HepG2 (cell line): ENCODE measurements around the gene WDR20. TPM values are rescaled to one million over a fixed set of nuclear protein-coding genes. Genes with fewer than 3 reads are reported as not detected.
A peak's percentile ranks its signal among the peaks of the same experiment; 100 is the strongest.

ENCODE experiments used
- ATAC-seq: fragments of 200-7000 bp; cut with Tn5 transposase; 3 replicates; pipeline ENCODE4 v1.9.1; 2020; ENCODE audit warnings: mild to moderate bottlenecking, moderate library complexity
- BruUV-seq: library from RNA; stranded (reverse); fragments of 400-500 nt; replicated peaks from 2 replicates; lab custom pipeline; 2021; lab: Mats Ljungman, UMichigan
- CTCF ChIA-PET: fragments of 300-600 bp; formaldehyde crosslinking; extraction: SDS; loops from one replicate; lab custom pipeline; 2021; ENCODE audit warnings: low total read pairs, inconsistent platforms, low intra/inter-chr PET ratio; lab: Yijun Ruan, JAX
- POLR2A ChIA-PET: fragments of 350-600 bp; sonication (Branson Sonifier 250); formaldehyde crosslinking; loops from one replicate; lab custom pipeline; 2020; ENCODE audit warnings: antibody characterized with exemption, inconsistent platforms; lab: Yijun Ruan, JAX
- DNase-seq: peaks from one replicate; pipeline ENCODE4 v3.0.0-alpha.2; 2015; ENCODE audit warnings: low spot score
- FAIRE-seq: peaks from 3 replicates; lab custom pipeline; 2011; peaks lifted over from hg19 to GRCh38; lab: Jason Lieb, UNC
- H2AFZ ChIP-seq: one replicate; pipeline ENCODE4 v1.6.1; 2011; ENCODE audit warnings: low read length, inconsistent platforms
- H3K27ac ChIP-seq: fragments of 300-600 bp; 3 replicates; pipeline ENCODE4 v1.8.0; 2011; ENCODE audit warnings: mixed run types, mild to moderate bottlenecking, mixed read lengths, low read length, inconsistent platforms; ENCODE audit not compliant: insufficient read depth; ENCODE audit errors: extremely low read length
- H3K27me3 ChIP-seq, 2 experiments: fragments of 200-600 bp in 1 of 2; 2 replicates in 1 of 2; 3 replicates in 1 of 2; pipeline versions ENCODE4 v1.6.0 to v1.8.0; 2011; ENCODE audit warnings: low read length in 2 of 2, mild to moderate bottlenecking in 2 of 2, moderate library complexity in 2 of 2, inconsistent platforms in 1 of 2; ENCODE audit not compliant: insufficient read depth in 2 of 2, control insufficient read depth in 1 of 2
- H3K36me3 ChIP-seq, 2 experiments: fragments of 200-600 bp in 1 of 2; replicated peaks in 1 of 2; 2 replicates in 1 of 2; 3 replicates in 1 of 2; pipeline versions ENCODE4 v1.5.1 to v1.8.0; 2011; ENCODE audit warnings: low read length in 2 of 2, inconsistent platforms in 1 of 2; ENCODE audit not compliant: insufficient read depth in 2 of 2, control insufficient read depth in 1 of 2
- H3K4me1 ChIP-seq: 2 replicates; pipeline ENCODE4 v1.5.1; 2012; ENCODE audit warnings: low read length, inconsistent platforms; ENCODE audit not compliant: insufficient read depth
- H3K4me2 ChIP-seq: 2 replicates; pipeline ENCODE4 v1.6.0; 2011; ENCODE audit warnings: low read depth, low read length, inconsistent platforms
- H3K4me3 ChIP-seq, 3 experiments: fragments of 200-600 bp in 1 of 3; sonication (generic), shearing (Covaris generic) in 1 of 3; replicated peaks in 1 of 3; 2 replicates each; pipeline ENCODE4 v1.5.1; 2011 to 2016; ENCODE audit warnings: low read length in 3 of 3, inconsistent platforms in 2 of 3, low read depth in 2 of 3, mild to moderate bottlenecking in 2 of 3, control low read depth in 1 of 3, mixed read lengths in 1 of 3; ENCODE audit not compliant: insufficient read depth in 1 of 3
- H3K79me2 ChIP-seq: one replicate; pipeline ENCODE4 v1.6.1; 2011; ENCODE audit warnings: low read length, inconsistent platforms; ENCODE audit not compliant: insufficient read depth
- H3K9ac ChIP-seq: 2 replicates; pipeline ENCODE4 v1.6.0; 2011; ENCODE audit warnings: mild to moderate bottlenecking, low read depth, low read length, inconsistent platforms; ENCODE audit not compliant: insufficient read depth
- H3K9me3 ChIP-seq: 2 replicates; pipeline ENCODE4 v1.5.1; 2012; ENCODE audit warnings: mild to moderate bottlenecking, low read length
- H4K20me1 ChIP-seq: 2 replicates; pipeline ENCODE4 v1.6.0; 2011; ENCODE audit warnings: inconsistent platforms, mild to moderate bottlenecking, low read length, moderate library complexity; ENCODE audit not compliant: insufficient read depth
- BORCS8-MEF2B ChIP-seq: sonication (generic); formaldehyde crosslinking; IDR thresholded peaks from 2 replicates; pipeline ENCODE4 v1.8.0; 2022; ENCODE audit warnings: mild to moderate bottlenecking, missing genetic modification reagents
- HOXA5 ChIP-seq: sonication (generic); formaldehyde crosslinking; IDR thresholded peaks from 2 replicates; pipeline ENCODE4 v1.4.0; 2020; ENCODE audit warnings: missing genetic modification reagents
- REXO4 ChIP-seq: sonication (generic); formaldehyde crosslinking; IDR thresholded peaks from 2 replicates; pipeline ENCODE4 v1.8.0; 2022; ENCODE audit warnings: missing genetic modification reagents, mild to moderate bottlenecking, borderline replicate concordance
- SIX4 ChIP-seq: sonication (generic); formaldehyde crosslinking; IDR thresholded peaks from 2 replicates; pipeline ENCODE4 v1.4.0; 2020; ENCODE audit warnings: missing genetic modification reagents
- XBP1 ChIP-seq: sonication (generic); formaldehyde crosslinking; IDR thresholded peaks from 2 replicates; pipeline ENCODE4 v1.5.0; 2020; ENCODE audit warnings: missing genetic modification reagents
- ZBTB43 ChIP-seq: sonication (generic); formaldehyde crosslinking; conservative IDR thresholded peaks from 2 replicates; pipeline ENCODE4 v1.4.0; 2020; ENCODE audit warnings: missing genetic modification reagents
- ZNF761 ChIP-seq: sonication (generic); formaldehyde crosslinking; conservative IDR thresholded peaks from 2 replicates; pipeline ENCODE4 v1.4.0; 2020; ENCODE audit warnings: mild to moderate bottlenecking, missing genetic modification reagents
- WGBS: methylation state at CpG from one replicate; pipeline ENCODE4 v1.1.6; 2017; ENCODE audit warnings: low lambda C conversion rate; 5-methylcytosine and 5-hydroxymethylcytosine counted together
- in situ Hi-C: cut with HindIII; loops from 2 replicates; pipeline ENCODE4 v1.10.0; 2017; ENCODE audit warnings: low pct_unique_long_range_greater_than_20kb; ENCODE audit not compliant: extremely low pct_ligation_motif_present
- intact Hi-C: fragments of 100-400 bp; cut with micrococcal nuclease; formaldehyde crosslinking; loops from one replicate; pipeline ENCODE4 v1.10.0; 2022; ENCODE audit not compliant: unreplicated experiment
- polyA plus RNA-seq, 8 experiments: library from polyadenylated mRNA; depleted of rRNA in 3 of 8; stranded (reverse) in 7 of 8; unstranded in 1 of 8; fragments of >200 nt; fragmentation: Illumina TruSeq in 4 of 8; extraction: Trizol in 4 of 8; gene quantifications; 2 replicates each; pipeline versions ENCODE4 v1.2.1 to v1.2.3, GENCODE V29; 2011 to 2016; ENCODE audit warnings: low read depth in 4 of 8, missing spikeins in 1 of 8, mixed read lengths in 1 of 8; ENCODE audit not compliant: insufficient read depth in 1 of 8
- total RNA-seq, 5 experiments: library from RNA; depleted of rRNA; stranded (reverse); fragments of >200 nt; fragmentation: Illumina TruSeq; extraction: Trizol; gene quantifications; 2 replicates each; pipeline ENCODE4 v1.2.3, GENCODE V29; 2016; ENCODE audit warnings: low read depth in 1 of 5

Gene WDR20
- total and polyA plus RNA-seq, 2 of the 13 experiments (the other 11 are each of a cell fraction or from before 2014, with no cell fraction given) = 10.4 to 23.2 TPM

DNA sequence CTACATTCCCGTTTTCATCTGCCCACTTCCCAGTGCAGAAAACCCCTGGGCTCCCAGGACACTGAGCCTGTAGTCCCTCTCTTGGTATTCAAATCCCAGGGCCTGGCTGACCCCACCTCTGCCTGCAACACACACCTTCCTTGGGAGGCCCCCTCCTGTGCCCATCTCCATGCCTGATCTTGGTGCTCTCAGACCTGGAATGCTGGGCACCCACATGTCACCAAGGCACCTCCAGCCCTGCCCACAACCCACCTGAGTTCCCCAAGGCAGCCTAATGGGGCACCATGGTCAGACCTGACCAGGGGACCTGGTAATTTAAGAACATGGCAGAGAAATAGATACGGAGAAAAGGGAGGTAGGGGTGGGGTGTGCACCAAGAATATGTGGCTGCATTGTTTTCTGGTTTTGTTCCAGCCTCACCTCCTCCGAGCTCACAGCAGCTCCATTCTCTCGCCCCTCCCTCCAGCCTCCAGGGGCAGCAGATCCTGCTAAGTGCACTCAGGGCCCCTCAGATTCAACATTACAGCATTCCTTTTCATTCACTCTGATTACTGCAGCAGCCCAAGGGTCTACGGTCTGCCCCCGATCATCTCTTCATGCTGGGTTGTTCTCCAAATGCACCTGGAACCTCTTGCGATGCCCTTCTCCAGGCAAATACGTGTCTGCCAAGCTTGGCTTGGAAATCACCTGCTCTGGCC, 43.7 kb upstream of the WDR20 start:
- no peak overlapping the region for H2AFZ ChIP-seq
- peaks cover 37% of the 10 kb centered on the region for H3K4me1 ChIP-seq
- FAIRE-seq = no peak
- H4K20me1 ChIP-seq = no peaks in the 10 kb centered on the region
- in situ Hi-C loops = loop anchor here (5.0 to 25.0 kb wide), 3 partner anchors 34 to 384 kb away; partner anchors contain the start of gene DYNC1H1
- CTCF ChIA-PET = interaction anchor here (2.0 to 3.1 kb wide), 3 partner anchors 33 to 135 kb away, joined by 14 to 22 read pairs (median 18); no protein-coding TSS in a partner anchor
- H3K79me2 ChIP-seq = no peaks in the 10 kb centered on the region
- BruUV-seq = no TSS peak
- TF ChIP-seq BORCS8-MEF2B (0 out of 2 replicates have a peak, but pooled peaks have one; percentile 52), XBP1 (CRISPR knock-in tag) (no peak), ZNF761 (no peak), SIX4 (CRISPR knock-in tag) (no peak), ZBTB43 (CRISPR knock-in tag) (no peak), REXO4 (CRISPR knock-in tag) (no peak), HOXA5 (CRISPR knock-in tag) (no peak)
- H3K27me3 ChIP-seq = peaks cover 2 to 25% of the 10 kb centered on the region in 2 experiments; a peak in 3 of 5 replicates
- intact Hi-C loops = loop anchor here (1.0 to 5.0 kb wide), 5 partner anchors 33 to 389 kb away; no protein-coding TSS in a partner anchor
- no peak overlapping the region for H3K27ac ChIP-seq
- H3K9ac ChIP-seq = no peak overlapping the region
- peak overlapping the region in 1 of 3 experiments; percentile 20; a peak in 1 of 6 replicates for H3K4me3 ChIP-seq
- ATAC-seq = peak; percentile 65
- DNase-seq = no peak
- no peaks in the 10 kb centered on the region for H3K36me3 ChIP-seq
- POLR2A ChIA-PET = interaction anchor here (1.2 to 2.3 kb wide), 3 partner anchors 11 to 40 kb away, joined by 5 to 9 read pairs (median 6); no protein-coding TSS in a partner anchor
- WGBS = 42% methylated on average over 8 of the region's 8 CpGs
- H3K9me3 ChIP-seq = no peaks in the 10 kb centered on the region
- H3K4me2 ChIP-seq = peak overlapping the region; percentile 62
